GM21526 (cell line): ENCODE data around the gene QSOX2.

Source experiments
- ATAC-seq: cut with Tn5 transposase; IDR thresholded peaks from one replicate; pipeline ENCODE4 v1.9.1; 2021; ENCODE audit warnings: moderate library complexity; ENCODE audit not compliant: unreplicated experiment, low FRiP score

Gene QSOX2

DNA sequence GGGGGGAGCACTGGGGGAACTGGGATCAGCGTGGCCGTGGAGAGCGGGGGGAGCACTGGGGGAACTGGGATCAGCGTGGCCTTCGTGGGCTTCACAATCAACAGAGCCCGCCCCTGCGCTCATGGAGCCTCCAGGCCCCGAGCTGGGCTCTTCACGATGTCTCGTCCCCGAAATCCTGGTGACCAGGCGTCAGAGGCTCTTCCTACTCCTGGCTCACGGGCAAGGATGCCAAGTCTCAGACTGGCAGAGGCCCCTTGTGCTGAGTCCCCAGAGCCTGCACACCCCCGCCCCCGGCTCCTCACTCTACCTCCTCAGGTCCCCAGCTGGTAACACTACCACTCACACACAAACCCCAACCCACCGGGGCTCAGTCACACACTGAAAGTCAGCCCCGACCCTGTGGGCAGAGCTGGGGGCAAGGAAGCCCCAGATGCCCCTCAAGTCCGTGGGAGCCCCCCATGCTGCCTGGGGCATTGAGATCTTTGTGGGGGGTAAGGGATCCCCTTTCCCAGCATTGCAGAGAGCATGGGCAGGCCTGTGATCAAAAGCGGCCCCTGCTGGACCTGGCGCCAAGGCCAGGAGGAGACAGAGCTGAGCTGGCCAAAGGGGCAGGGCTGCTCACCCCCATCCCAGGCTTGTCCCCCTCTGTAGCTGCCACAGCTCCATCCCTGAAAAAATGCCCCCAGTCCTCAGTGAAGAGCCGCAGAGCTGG lies 67.4 kb downstream of the QSOX2 start:
- ATAC-seq = no peak

DNA sequence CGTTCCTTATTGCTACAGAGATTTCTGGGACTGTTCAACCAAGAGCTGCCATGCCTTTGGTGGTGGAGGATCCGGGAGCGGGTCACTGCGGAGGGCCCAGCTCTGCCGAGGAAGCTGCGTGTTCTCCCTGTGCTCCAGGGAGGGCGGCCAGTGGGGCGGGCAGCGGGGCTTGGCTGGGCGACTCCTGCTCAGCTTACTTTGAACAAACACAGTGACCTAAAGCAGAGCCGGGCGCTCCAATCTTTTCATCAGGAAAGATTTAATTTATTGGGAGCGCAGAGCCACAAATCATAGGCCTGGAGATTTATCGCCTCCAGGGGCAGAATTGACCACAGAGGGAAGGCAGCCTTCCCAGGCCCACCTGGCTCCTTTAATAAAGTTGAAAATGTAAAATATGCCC lies 68.4 kb downstream of the QSOX2 start:
- no peak for ATAC-seq

DNA sequence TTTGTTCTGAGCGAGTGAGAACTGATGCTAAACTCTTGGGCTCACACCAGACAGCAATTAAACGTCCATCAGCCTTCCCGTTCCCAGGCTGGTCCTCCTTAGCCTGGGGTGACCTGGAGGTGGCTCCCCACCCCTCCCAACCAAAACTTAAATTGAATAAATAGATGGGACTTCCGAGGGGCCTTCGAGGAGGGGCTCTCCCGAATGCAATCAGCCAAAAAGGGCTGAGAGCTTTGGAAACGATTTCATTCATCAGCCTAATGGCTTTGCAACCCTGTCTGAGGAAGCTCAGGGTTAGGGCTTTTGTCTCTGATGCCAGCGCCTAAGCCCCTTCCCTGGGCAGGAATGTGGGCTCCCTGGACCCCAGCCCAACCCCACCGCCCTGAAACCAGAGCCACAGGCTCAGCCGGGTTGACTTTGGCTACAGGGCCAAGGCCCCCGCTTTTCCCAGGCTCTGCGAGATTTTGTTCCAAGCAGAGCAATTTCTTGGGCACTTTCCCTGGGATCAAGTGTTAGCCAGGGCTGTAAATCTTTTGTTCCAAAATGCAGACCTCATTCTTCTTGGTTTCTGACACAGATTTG lies 69.9 kb downstream of the QSOX2 start:
- ATAC-seq = no peak

DNA sequence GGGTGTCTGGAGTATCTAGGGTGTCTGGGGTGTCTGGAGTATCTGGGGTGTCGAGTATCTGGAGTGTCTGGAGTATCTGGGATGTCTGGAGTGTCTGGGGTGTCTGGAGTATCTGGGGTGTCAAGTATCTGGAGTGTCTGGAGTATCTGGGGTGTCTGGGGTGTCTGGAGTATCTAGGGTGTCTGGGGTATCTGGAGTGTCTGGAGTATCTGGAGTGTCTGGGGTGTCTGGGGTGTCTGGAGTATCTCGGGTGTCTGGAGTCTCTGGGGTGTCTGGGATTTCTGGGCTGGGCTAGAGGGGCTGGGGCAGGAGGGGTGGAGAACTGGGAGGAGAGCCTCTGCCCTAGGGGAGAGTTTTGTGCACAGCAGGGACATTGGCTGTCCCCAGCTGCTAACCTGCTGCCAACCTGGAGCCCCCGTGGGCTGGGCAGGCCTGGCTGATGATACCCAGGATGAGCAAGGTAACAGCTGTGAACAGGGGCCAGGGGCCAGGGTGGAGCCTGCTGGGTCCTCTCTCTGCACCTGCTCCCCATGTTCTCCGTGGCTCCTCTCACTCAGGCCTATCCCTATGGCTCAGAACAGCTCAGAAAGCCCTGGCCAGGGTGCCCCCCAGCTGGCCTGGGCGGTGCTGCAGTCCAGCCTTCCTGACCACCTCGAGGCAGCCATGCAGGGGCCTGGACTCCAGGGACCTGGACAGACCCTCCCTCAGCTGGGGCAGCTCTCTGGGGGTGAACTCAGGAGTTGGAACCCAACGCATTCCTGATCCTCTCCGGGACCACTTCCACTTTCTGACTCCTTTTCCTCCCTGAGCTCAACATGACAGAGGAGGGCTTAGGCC lies 70.6 kb downstream of the QSOX2 start:
- no peak for ATAC-seq

GRCh38 chr9:136173648-136174290 lies 71.8 kb downstream of the QSOX2 start:
- ATAC-seq = no peak

DNA sequence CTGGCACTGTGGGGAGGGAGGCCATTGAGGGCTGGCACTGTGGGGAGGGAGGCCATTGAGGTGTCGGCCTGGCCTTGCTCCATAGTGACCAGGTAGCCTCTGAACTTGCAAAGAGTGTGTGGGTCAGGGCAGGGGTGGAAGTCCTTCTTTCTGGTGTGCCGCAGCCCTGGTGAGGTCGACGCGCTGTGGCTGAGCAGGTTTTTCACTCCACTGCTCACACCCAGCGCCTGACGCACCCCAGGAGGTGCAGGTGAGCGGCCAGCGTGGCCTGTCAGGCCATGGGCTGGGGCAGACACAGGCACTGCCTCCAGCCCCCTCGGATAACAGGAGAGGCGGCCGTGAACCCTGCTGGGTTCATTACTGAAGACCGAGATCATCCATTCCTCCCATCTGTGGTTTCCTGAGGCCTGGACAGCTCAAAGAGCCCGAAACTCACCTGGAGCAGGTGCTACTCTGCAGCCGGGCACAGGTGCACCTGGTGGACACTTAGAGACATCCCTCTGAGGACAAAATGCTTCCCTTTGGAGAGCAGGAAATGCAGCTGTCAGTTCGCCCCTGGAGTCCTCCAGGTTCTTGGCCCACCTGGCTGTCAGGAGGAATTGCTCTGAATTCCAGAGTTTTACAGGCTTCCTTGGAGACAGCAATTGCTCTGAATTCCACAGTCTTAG lies 73.1 kb downstream of the QSOX2 start:
- no peak for ATAC-seq

DNA sequence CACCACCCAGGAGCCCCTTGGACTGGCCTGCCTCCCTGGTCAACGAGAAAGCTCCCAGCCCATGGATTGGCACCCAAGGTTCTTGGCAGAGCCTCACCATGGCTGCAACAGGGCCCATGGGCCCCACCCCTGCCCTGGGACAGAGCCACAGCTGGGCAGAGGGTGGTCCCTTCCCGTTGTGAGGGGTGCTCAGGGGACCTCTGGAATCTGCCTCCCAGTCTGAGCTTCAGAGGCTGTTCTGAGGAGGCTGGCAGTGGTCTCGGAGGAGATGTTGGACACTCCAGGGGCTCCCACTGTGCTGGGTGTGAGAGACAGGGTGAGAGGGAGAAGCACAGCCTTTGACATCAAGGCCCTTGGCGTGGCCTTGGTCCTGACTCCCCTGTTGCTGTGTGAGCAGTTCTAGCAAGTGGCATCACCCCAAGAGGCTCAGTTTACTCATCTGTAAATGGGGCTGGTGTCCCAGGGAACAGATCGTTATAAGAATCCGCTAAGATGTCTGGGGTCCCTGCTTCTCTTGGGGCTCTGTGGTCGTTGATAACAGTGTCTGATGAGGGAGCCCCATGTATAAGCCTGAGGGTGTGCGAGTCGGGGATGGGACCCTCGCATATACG lies 73.7 kb downstream of the QSOX2 start:
- no peak for ATAC-seq

DNA sequence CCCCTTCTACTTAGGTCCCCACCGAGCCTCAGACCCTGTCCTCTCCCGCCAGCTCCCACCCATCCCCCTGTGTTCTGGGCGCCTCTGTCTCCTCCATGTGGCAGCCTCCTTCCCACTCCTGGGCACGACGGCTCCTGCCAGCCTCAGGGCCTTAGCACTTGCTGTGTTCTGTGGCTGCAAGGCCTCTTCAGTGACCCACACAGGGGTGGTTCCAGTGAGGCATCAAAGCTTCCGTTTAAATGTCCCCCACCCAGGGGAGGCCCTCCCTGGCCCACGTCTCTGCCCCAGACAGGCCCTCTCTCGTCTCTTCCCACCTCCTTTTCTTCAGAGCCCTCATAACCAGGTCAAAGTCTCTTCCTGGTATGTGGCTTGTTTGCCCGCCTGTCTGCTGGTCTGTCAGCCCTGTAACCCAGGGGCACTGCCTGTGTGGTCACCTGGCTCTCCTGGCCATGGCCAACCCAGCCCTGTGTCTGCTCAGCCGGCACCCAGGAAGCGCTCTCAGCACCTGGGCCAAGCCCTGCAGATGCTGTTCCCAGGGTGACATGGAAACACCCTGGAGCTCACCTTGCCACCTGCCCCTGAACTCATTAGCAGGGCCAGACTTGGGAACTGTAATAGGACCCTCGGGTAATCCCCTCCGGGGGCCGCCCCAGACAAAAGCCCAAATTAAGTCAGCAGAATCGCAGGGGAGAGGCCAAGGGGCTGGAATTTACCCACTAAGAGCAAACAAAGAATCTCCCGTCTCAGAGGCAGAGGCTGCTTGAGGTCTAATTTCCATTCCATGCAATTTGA lies 74.4 kb downstream of the QSOX2 start:
- no peak for ATAC-seq

GRCh38 chr9:136170006-136170901 lies 75.4 kb downstream of the QSOX2 start:
- no peak for ATAC-seq

DNA sequence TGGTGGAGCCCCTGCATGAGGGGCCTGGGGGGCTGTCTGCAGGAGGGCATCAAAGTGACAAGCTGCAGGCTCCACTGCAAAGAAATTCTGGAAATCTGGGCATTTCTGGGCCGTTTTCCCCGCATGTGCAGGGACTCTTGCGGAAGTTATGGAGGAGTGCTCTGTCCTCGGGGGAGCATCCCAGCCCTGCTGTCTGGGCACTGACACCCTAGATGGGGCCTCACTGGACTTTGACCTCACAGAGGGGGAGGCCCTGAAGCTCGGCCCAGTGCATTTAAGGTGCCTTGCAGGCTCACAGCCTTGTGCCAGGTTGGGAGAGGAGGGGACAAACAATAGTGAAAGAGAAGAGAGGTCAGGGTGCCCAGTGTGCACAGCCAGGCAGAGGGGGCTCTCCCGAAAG lies 76.1 kb downstream of the QSOX2 start:
- no peak for ATAC-seq

DNA sequence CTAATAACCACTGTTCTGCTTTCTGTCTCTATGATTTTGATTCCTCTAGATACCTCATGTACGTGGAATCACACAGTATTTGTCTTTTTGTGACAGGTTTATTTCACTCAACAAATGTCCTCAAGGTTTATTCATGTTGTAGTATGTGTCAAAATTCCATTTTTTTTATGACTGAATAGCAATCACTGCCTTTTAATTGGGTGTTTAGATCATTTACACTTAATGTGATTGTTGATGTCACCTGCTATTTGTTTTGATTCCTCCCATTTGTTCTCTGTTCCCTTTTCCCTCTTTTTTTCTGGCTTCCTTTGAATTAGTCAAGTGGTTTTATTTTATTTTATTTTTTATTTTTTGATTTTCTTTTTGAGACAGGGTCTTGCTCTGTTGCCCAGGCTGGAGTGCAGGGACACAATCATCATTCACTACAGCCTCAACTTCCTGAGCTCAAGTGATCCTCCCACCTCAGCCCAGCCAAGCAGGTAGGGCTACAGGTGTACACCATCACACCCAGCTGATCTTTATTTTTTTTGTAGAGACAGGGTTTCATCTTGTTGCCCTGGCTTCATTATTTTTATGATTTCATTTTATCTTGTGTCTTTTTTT lies 82.3 kb downstream of the QSOX2 start:
- no peak for ATAC-seq

GRCh38 chr9:136160995-136161610 lies 84.5 kb downstream of the QSOX2 start:
- ATAC-seq = no peak

DNA sequence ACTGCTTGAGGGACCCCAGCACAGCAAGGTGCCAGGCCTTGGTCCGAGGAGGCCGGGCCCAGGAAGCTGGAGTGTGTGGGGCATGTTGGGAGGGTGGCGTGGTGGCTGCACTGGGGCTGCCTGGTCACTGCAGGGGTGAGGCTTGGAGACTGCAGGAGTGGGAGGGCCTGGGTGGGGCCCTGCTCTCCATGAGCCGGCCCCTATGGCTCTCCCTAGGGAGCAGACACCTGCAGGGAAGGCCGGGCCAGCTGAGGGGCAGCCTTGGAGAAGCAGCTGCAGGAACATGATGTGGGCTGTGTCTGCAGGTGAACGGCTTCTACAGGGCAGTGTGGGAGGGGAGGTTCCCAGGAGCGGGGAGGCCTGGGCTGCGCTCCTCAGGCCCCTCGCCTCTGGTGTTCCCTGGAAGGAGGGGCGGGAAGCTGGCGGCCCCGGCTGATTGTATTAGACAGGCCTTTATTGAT lies 85.2 kb downstream of the QSOX2 start:
- no peak for ATAC-seq

DNA sequence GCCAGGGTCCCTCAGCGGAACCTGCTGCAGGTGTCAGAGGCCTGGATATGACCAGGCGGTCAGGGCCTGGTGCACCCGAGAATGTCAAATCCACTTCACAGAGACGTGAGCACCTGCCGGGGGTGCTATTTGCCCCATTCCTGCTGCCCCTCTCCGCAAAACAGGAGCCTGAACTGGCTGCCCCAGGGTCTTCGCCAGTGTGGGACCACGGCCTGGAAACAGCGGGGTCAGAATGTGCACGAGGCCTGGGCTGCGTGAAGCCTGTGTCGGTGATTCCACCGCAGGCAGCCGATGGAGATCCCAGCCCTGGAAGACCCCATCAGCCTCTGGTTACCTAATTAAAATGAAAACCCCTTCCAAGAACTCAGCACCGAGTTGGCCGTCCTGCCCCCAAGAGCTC lies 85.8 kb downstream of the QSOX2 start:
- no peak for ATAC-seq

GRCh38 chr9:136157477-136158265 lies 87.9 kb downstream of the QSOX2 start:
- no peak for ATAC-seq
